ENCODE results near the gene TRAF3. TPM values are rescaled to one million over a fixed set of nuclear protein-coding genes. Genes with fewer than 3 reads are reported as not detected.
"Not testable (repeated sequence)": the region's sequence is repeated elsewhere in the genome, so short reads cannot be mapped to it uniquely, and the experiment has no call there.

Gene TRAF3
- total RNA-seq, 1 donor from 2014 or later = 28.5 TPM

GRCh38 chr14:102805941-102806340, 28.7 kb downstream of the TRAF3 start:
- DNase-seq (ENCODE audit: extremely low read depth, low read depth, low spot score) = no peak

- DNase-seq (ENCODE audit: extremely low read depth, low read depth, low spot score) = no peak
These were observed 29.2 kb downstream of the TRAF3 start for GRCh38 chr14:102806447-102806846.

- DNase-seq (ENCODE audit: extremely low read depth, low read depth, low spot score) = no peak
These were observed 29.8 kb downstream of the TRAF3 start for GRCh38 chr14:102807013-102807406.

- DNase-seq (ENCODE audit: extremely low read depth, low read depth, low spot score) = no peak
These were observed 32.6 kb downstream of the TRAF3 start for GRCh38 chr14:102809870-102810269.

- DNase-seq (ENCODE audit: extremely low read depth, low read depth, low spot score) = no peak
These were observed 33.3 kb downstream of the TRAF3 start for GRCh38 chr14:102810523-102810922.

- DNase-seq (ENCODE audit: extremely low read depth, low read depth, low spot score) = no peak
These were observed 34.2 kb downstream of the TRAF3 start for GRCh38 chr14:102811254-102811963.

- no peak for DNase-seq (ENCODE audit: extremely low read depth, low read depth, low spot score)
These were observed 34.7 kb downstream of the TRAF3 start for GRCh38 chr14:102811971-102812370.

- no peak for DNase-seq (ENCODE audit: extremely low read depth, low read depth, low spot score)
These were observed 36.4 kb downstream of the TRAF3 start for GRCh38 chr14:102813691-102814090.

- no peak for DNase-seq (ENCODE audit: extremely low read depth, low read depth, low spot score)
These were observed 40.1 kb downstream of the TRAF3 start for GRCh38 chr14:102817318-102817717.

- DNase-seq (ENCODE audit: extremely low read depth, low read depth, low spot score) = no peak
These were observed 41.0 kb downstream of the TRAF3 start for GRCh38 chr14:102817942-102818940.

GRCh38 chr14:102819176-102819628, 42.0 kb downstream of the TRAF3 start:
- DNase-seq (ENCODE audit: extremely low read depth, low read depth, low spot score) = no peak

- no peak for DNase-seq (ENCODE audit: extremely low read depth, low read depth, low spot score)
These were observed 42.6 kb downstream of the TRAF3 start for GRCh38 chr14:102819747-102820330.

GRCh38 chr14:102821252-102821651, 44.0 kb downstream of the TRAF3 start:
- DNase-seq (ENCODE audit: extremely low read depth, low read depth, low spot score) = no peak

- DNase-seq (ENCODE audit: extremely low read depth, low read depth, low spot score) = no peak
These were observed 45.1 kb downstream of the TRAF3 start for GRCh38 chr14:102822311-102822863.

GRCh38 chr14:102822887-102823286, 45.6 kb downstream of the TRAF3 start:
- DNase-seq (ENCODE audit: extremely low read depth, low read depth, low spot score) = not testable (repeated sequence)

GRCh38 chr14:102823546-102823945, 46.3 kb downstream of the TRAF3 start:
- no peak for DNase-seq (ENCODE audit: extremely low read depth, low read depth, low spot score)

- DNase-seq (ENCODE audit: extremely low read depth, low read depth, low spot score) = no peak
These were observed 47.6 kb downstream of the TRAF3 start for GRCh38 chr14:102824832-102825231.

GRCh38 chr14:102825307-102826095, 48.3 kb downstream of the TRAF3 start:
- no peak for DNase-seq (ENCODE audit: extremely low read depth, low read depth, low spot score)

GRCh38 chr14:102826161-102826560, 48.9 kb downstream of the TRAF3 start:
- DNase-seq (ENCODE audit: extremely low read depth, low read depth, low spot score) = no peak

Data from glomerular endothelial cell (primary cell).